SK-N-SH treated with all-trans-retinoic acid at 6 μM for 48 hours (cell line): Measurements from ENCODE around the gene EHD4.

Experiments
- ARNTL ChIP-seq: fragments of 450-650 bp; formaldehyde crosslinking; IDR thresholded peaks from 2 replicates; pipeline ENCODE4 v1.5.0; 2020; ENCODE audit warnings: low read depth, mild to moderate bottlenecking, moderate library complexity, borderline replicate concordance
- BACH2 ChIP-seq: fragments of 250-450 bp; sonication (Bioruptor Pico); IDR thresholded peaks from 2 replicates; pipeline ENCODE4 v1.9.0; 2021; ENCODE audit warnings: mild to moderate bottlenecking, borderline replicate concordance
- PPARA ChIP-seq: fragments of 250-450 bp; sonication (Bioruptor Pico); IDR thresholded peaks from 2 replicates; pipeline ENCODE4 v1.5.0; 2020; ENCODE audit warnings: mild to moderate bottlenecking, borderline replicate concordance
- SNAI2 ChIP-seq: fragments of 250-450 bp; sonication (Bioruptor Pico); IDR thresholded peaks from 2 replicates; pipeline ENCODE4 v1.5.0; 2020; ENCODE audit warnings: mild to moderate bottlenecking, moderate library complexity
- TCF4 ChIP-seq: fragments of 250-450 bp; sonication (Bioruptor Pico); IDR thresholded peaks from 2 replicates; pipeline ENCODE4 v1.8.0; 2021; ENCODE audit warnings: mild to moderate bottlenecking, moderate library complexity, borderline replicate concordance
- ZFP3 ChIP-seq: fragments of 250-450 bp; sonication (Bioruptor Pico); IDR thresholded peaks from 2 replicates; pipeline ENCODE4 v1.5.0; 2020; ENCODE audit warnings: mild to moderate bottlenecking, moderate library complexity
- TF ChIP-seq, protein P1 (sequence below): fragments of 250-450 bp; sonication (Bioruptor Pico); IDR thresholded peaks from 2 replicates; pipeline ENCODE4 v1.5.1; 2021; ENCODE audit warnings: mild to moderate bottlenecking, moderate library complexity
- TF ChIP-seq, protein P2 (sequence below): fragments of 250-450 bp; sonication (Bioruptor Pico); IDR thresholded peaks from 2 replicates; pipeline ENCODE4 v1.8.0; 2021; ENCODE audit warnings: low read depth, mild to moderate bottlenecking, moderate library complexity, borderline replicate concordance
- TF ChIP-seq, protein P3 (sequence below): fragments of 250-450 bp; sonication (Bioruptor Pico); IDR thresholded peaks from 2 replicates; pipeline ENCODE4 v1.8.0; 2020; ENCODE audit warnings: mild to moderate bottlenecking, moderate library complexity, borderline replicate concordance

DNA sequence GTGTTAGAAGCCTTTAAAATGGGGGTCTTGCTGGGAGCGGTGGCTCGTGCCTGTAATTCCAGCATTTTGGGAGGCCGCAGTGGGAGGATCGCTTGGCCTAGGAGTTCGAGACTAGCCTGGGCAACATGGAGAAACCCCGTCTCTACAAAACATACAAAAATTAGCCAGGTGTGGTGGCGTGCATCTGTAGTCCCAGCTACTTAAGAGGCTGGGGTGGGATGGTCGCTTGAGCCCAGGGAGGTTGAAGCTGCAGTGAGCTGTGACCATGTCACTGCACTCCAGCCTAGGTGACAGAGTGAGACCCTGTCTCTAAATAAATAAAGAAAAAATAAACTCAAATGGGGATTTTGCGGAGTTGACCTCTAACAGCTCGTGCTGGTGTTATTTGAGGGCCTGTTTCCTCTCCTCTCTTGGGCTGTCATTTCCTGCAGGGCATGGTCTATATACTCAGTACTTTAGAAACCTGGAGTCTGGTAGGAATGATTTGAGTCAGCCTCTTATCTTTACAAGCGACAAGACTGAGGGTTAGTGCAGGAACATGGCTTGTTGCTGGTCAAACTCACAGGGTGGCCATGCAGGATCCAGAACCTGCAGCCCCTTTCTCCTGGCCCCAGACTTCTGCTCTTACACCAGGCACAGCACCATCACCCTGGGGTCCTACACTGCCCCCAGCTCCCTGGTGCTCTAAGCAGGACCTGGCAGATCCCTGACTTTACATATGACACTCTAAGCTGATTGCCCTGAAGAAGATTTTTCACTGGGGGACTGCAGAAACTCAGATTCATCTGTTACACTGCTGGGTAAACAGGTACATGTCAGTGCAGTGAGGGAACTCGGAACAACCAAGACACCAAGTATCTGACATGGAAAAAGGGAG, 15.1 kb downstream of the EHD4 start:
- TF ChIP-seq ARNTL (CRISPR knock-in tag): no peak
- no peak for TF ChIP-seq SNAI2 (CRISPR knock-in tag)
- TF ChIP-seq TCF4 (CRISPR knock-in tag): no peak
- TF ChIP-seq BACH2 (CRISPR knock-in tag): no peak
- no peak for TF ChIP-seq ZFP3 (CRISPR knock-in tag)
- TF ChIP-seq, protein P1, sequence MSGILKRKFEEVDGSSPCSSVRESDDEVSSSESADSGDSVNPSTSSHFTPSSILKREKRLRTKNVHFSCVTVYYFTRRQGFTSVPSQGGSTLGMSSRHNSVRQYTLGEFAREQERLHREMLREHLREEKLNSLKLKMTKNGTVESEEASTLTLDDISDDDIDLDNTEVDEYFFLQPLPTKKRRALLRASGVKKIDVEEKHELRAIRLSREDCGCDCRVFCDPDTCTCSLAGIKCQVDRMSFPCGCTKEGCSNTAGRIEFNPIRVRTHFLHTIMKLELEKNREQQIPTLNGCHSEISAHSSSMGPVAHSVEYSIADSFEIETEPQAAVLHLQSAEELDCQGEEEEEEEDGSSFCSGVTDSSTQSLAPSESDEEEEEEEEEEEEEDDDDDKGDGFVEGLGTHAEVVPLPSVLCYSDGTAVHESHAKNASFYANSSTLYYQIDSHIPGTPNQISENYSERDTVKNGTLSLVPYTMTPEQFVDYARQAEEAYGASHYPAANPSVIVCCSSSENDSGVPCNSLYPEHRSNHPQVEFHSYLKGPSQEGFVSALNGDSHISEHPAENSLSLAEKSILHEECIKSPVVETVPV (CRISPR knock-in tag): no peak
- TF ChIP-seq, protein P2, sequence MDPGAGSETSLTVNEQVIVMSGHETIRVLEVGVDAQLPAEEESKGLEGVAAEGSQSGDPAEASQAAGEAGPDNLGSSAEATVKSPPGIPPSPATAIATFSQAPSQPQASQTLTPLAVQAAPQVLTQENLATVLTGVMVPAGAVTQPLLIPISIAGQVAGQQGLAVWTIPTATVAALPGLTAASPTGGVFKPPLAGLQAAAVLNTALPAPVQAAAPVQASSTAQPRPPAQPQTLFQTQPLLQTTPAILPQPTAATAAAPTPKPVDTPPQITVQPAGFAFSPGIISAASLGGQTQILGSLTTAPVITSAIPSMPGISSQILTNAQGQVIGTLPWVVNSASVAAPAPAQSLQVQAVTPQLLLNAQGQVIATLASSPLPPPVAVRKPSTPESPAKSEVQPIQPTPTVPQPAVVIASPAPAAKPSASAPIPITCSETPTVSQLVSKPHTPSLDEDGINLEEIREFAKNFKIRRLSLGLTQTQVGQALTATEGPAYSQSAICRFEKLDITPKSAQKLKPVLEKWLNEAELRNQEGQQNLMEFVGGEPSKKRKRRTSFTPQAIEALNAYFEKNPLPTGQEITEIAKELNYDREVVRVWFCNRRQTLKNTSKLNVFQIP: no peak
- TF ChIP-seq, protein P3, sequence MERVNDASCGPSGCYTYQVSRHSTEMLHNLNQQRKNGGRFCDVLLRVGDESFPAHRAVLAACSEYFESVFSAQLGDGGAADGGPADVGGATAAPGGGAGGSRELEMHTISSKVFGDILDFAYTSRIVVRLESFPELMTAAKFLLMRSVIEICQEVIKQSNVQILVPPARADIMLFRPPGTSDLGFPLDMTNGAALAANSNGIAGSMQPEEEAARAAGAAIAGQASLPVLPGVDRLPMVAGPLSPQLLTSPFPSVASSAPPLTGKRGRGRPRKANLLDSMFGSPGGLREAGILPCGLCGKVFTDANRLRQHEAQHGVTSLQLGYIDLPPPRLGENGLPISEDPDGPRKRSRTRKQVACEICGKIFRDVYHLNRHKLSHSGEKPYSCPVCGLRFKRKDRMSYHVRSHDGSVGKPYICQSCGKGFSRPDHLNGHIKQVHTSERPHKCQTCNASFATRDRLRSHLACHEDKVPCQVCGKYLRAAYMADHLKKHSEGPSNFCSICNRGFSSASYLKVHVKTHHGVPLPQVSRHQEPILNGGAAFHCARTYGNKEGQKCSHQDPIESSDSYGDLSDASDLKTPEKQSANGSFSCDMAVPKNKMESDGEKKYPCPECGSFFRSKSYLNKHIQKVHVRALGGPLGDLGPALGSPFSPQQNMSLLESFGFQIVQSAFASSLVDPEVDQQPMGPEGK (CRISPR knock-in tag): no peak
- TF ChIP-seq PPARA: no peak
